Lower leg skin (tissue), 3 donors: Measurements from ENCODE around the gene GSTP1.

Experiments used
- POLR2A ChIP-seq, 2 donors: fragments of 450-650 bp; IDR thresholded peaks; one replicate each; pipeline ENCODE4 v1.6.1; 2016 to 2017; ENCODE audit warnings: antibody characterized with exemption in 2 of 2, mild to moderate bottlenecking in 1 of 2, moderate library complexity in 1 of 2
- TF ChIP-seq, protein P1 (sequence below), 3 donors: fragments of 450-650 bp; IDR thresholded peaks; one replicate each; pipeline ENCODE4 v1.5.1; 2016; ENCODE audit warnings: antibody characterized with exemption in 3 of 3, mild to moderate bottlenecking in 3 of 3, moderate library complexity in 2 of 3

DNA sequence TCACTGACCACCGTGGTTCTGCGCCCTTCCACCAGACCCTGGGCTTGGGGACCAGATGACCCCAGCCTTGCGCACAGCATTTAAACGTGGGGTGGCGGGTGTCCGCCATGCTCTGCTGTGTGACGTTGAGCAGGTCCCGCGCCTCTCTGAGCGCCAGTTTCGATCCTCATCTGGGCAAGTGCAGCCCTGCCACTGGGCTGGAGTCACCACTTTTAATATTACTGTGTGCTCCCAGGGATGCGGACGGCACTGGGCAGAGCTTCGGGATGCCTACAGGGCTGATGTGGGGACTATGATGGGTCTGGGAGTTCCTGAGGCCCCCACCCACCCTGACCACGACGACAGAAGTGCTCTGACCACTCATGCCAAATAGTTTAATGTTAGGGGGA, 47.3 kb downstream of the GSTP1 start:
- TF ChIP-seq, protein P1, sequence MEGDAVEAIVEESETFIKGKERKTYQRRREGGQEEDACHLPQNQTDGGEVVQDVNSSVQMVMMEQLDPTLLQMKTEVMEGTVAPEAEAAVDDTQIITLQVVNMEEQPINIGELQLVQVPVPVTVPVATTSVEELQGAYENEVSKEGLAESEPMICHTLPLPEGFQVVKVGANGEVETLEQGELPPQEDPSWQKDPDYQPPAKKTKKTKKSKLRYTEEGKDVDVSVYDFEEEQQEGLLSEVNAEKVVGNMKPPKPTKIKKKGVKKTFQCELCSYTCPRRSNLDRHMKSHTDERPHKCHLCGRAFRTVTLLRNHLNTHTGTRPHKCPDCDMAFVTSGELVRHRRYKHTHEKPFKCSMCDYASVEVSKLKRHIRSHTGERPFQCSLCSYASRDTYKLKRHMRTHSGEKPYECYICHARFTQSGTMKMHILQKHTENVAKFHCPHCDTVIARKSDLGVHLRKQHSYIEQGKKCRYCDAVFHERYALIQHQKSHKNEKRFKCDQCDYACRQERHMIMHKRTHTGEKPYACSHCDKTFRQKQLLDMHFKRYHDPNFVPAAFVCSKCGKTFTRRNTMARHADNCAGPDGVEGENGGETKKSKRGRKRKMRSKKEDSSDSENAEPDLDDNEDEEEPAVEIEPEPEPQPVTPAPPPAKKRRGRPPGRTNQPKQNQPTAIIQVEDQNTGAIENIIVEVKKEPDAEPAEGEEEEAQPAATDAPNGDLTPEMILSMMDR (IDR thresholded peaks at IDR 0.05): no peak
- TF ChIP-seq POLR2A (IDR thresholded peaks at IDR 0.05): no peak
